Measurements from ENCODE around the gene CCL8.

CCL8 gene

DNA sequence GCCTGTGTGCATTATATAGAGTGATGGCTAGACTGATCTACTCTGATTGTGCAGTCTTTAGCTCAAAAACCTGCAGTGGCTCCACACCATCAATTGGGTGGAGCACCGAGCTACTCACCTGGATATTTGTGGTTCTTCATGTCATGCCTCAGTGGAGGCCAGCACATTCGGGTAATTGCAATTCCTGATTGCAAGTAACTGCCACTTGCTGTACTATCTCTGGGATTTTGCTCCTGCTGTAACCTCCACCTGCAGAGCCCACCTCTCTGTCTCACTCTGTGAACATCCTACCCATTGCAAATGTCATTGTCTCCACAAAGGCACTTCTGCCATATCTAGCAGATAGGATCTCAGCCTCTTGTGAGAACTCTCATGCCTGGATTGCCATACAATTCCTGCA is 45.5 kb downstream of the CCL8 start:
- no peak for TF ChIP-seq CTCF (conservative IDR thresholded peaks at IDR 0.05; ENCODE audit: low read depth, low read length)
- H3K4me3 ChIP-seq (ENCODE audit: low read depth, low read length), result no peak overlapping the region
- no peak for DNase-seq (ENCODE audit: low read depth)

DNA sequence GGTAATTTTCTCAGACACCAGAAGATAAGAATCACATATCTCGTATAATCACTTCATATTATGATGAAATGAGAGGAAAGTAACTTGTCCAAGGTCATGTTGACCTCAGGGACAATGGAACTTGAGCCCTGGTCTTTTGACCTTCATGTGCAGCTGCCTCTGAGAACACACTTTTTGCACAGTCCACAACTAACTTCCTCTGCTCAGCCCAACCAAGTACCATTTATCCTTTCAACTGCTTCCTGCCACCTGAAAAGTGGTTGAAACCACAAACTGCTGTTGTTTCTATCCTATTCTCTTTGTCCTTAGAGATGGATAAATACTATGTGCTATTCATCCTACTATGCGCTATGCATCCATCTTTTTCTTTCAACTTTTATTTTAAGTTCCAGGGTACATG is 46.1 kb downstream of the CCL8 start:
- H3K4me3 ChIP-seq (ENCODE audit: low read depth, low read length), result no peak overlapping the region
- no peak for DNase-seq (ENCODE audit: low read depth)
- no peak for TF ChIP-seq CTCF (conservative IDR thresholded peaks at IDR 0.05; ENCODE audit: low read depth, low read length)

GRCh38 chr17:34366010-34366409 is 46.8 kb downstream of the CCL8 start:
- no peak for TF ChIP-seq CTCF (conservative IDR thresholded peaks at IDR 0.05; ENCODE audit: low read depth, low read length)
- no peak for DNase-seq (ENCODE audit: low read depth)
- no peak overlapping the region for H3K4me3 ChIP-seq (ENCODE audit: low read depth, low read length)

DNA sequence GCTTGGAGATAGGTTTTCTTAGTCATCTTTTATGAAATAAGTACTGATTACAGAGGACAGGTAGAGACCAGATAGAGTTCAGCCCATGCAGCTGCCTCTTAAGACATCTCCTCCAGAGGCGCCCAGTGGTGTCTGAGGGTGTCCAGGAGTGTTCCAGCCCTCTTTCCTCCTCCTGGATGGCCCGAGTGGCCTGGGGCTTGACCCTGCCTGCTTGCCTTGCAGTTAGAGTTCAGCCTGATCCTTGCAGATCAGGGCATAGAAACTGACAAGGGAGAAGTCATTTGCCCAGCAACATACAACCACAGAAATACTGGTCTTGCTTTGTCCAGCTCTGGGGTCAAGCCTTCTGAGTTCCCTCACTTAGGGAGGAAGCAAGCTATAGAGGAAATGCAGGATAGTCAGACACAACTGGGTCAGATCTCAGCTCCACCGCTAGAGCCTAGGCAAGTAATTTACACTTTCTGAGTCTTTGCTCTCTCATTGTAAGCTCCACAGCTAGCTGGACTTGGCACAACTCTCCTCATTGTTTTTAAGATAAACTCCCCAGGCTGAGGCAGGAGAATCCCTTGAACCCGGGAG is 47.4 kb downstream of the CCL8 start:
- DNase-seq (ENCODE audit: low read depth), result no peak
- TF ChIP-seq CTCF (conservative IDR thresholded peaks at IDR 0.05; ENCODE audit: low read depth, low read length), result no peak
- no peak overlapping the region for H3K4me3 ChIP-seq (ENCODE audit: low read depth, low read length)

- no peak for DNase-seq (ENCODE audit: low read depth)
- TF ChIP-seq CTCF (conservative IDR thresholded peaks at IDR 0.05; ENCODE audit: low read depth, low read length), result no peak
- H3K4me3 ChIP-seq (ENCODE audit: low read depth, low read length), result no peak overlapping the region
Observed at GRCh38 chr17:34367486-34368195, 48.4 kb downstream of the CCL8 start.

DNA sequence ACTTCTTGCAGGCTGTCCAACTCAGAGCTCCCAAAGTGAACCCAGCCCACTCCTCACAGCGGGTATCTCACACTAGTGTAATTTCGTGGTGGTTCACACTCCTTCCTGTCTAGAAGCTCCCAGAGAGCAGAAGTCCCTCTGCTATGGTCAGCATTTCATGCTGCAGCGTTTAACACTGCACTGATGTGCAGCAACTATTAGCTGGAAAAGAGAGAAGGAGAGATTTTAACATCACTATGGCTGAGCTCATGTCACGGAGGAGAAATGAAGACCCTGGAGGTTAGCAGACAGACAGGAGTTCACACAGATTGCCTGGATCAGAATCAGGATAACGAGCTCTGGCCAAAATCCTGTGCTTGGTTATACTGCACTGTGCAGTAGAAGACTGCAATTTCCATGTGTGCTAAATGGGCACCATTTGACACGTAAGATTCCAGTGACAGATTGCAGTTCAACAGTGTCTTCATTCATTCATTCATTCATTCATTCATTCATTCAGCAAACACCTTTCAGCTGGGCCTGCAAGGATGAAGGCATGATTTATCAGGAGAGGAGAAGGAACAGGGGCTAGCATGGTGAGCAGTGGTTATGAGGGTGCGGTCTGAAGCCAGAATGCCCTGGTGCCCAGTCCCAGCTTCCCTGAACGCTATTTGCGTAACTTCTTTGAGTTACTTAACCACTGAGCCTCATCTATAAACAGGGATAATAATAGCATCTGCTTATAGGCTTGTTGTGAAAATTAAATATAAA is 49.1 kb downstream of the CCL8 start:
- H3K4me3 ChIP-seq (ENCODE audit: low read depth, low read length), result no peak overlapping the region
- DNase-seq (ENCODE audit: low read depth), result no peak
- TF ChIP-seq CTCF (conservative IDR thresholded peaks at IDR 0.05; ENCODE audit: low read depth, low read length), result no peak
